ENCODE data around the gene WDR86. TPM values are rescaled to one million over a fixed set of nuclear protein-coding genes. Genes with fewer than 3 reads are reported as not detected.

Gene WDR86
- polyA plus RNA-seq, 2 of the 4 experiments (the other 2 are of a cell fraction) = 0.17 to 0.19 TPM

DNA sequence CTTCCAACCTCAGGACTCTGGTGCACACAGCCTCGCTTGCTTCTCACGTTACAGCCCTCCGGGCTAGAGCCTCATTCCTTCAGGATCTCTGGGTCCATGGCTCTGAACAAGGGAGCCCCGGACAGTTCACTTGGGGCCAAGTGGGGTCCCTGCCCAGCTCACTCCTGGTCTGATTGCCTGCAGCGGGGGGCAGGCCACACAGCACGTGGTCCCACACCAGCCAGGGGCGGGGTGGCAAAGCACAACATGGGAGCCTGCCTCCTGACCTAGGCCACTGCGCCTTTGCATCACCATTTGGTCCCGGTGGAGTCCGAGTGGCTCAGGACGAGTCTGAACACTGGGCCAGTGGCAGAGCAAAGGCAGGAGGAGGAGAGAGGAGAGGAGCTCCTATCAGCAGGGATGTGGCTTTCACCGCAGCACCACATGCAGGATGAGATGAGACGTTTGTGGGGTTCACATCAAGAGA, 43.5 kb upstream of the WDR86 start:
- ChIA-PET POLR2A (no interaction called here), CTCF (interaction anchor here (1.2 to 16.5 kb wide), 2 partner anchors 81 to 305 kb away, joined by 7 to 438 read pairs; no protein-coding TSS in a partner anchor)
- ATAC-seq (no peak), DNase-seq (ENCODE audit: low read depth in 1 of 2, low spot score in 1 of 2) (no peak), FAIRE-seq (no peak)
- H3K27ac ChIP-seq = peak overlapping the region in 1 of 2 experiments; percentile 35; a peak in 2 of 6 replicates
- H3K4me2 ChIP-seq = no peak overlapping the region
- TF ChIP-seq HOXB13 (CRISPR knock-in tag; IDR thresholded peaks at IDR 0.05; ENCODE audit: low read depth) (no peak), PHF8 (IDR thresholded peaks at IDR 0.05; ENCODE audit: borderline replicate concordance, low read depth) (no peak), NFE2L2 (conservative IDR thresholded peaks at IDR 0.05; ENCODE audit: low read length) (no peak), NPAS2 (CRISPR knock-in tag; IDR thresholded peaks at IDR 0.05; ENCODE audit: borderline replicate concordance) (no peak), HOXA7 (CRISPR knock-in tag; IDR thresholded peaks at IDR 0.05) (no peak), POLR2AphosphoS2 (conservative IDR thresholded peaks at IDR 0.05; ENCODE audit: low read length) (no peak), CBX8 (IDR thresholded peaks at IDR 0.05) (no peak), EHMT2 (IDR thresholded peaks at IDR 0.05; ENCODE audit: low read depth) (no peak)
- H3K9me3 ChIP-seq = 0 out of 3 replicates have a peak, but pooled peaks cover 4% of the 10 kb centered on the region
- H3K4me3 ChIP-seq = no peak overlapping the region
- peaks cover 4% of the 10 kb centered on the region; the same call in 2 of the 3 replicates for H3K4me1 ChIP-seq
- 89% methylated on average over 9 of the region's 13 CpGs for WGBS (ENCODE audit: missing lambda C conversion rate)

DNA sequence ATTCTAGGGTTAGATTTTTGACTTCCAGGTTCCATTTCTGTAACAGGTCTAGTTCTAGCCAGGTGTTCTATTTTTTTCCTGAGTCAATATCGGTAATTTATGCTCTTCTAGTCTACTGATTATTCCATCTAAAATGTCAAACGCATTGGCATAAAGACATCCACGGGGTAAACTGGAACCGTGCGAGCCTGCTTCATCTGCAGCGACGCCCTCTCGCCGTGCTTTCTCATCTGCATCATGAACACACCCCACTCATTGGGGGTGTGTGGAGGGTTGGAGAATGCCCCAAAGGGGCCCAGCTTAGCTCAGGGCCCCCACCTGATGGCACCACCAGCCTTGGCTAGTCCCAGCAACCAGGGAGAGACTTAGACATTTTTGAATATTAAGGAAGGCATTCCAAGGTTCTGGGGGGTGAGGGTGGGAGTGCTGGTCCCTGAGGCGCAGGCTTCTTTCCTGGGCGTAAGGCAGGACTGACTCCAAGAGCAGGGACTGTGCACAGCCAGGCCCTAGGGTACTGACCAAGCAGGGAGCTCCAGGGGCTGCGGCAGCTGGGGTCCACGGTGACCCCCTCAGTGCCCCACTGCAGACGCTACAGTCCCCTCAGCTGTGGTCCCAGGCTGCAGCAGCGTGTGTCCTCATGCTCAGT, 43.0 kb upstream of the WDR86 start:
- ChIA-PET CTCF (interaction anchor here (1.2 to 16.5 kb wide), 3 partner anchors 53 to 306 kb away, joined by 3 to 438 read pairs (median 7); no protein-coding TSS in a partner anchor), POLR2A (no interaction called here)
- FAIRE-seq = no peak
- Histone ChIP-seq H3K4me1 (peaks cover 8% of the 10 kb centered on the region; the same call in 2 of the 3 replicates), H3K4me3 (no peak overlapping the region), H3K27ac (peak overlapping the region in 1 of 2 experiments; percentile 35; a peak in 2 of 6 replicates), H3K4me2 (no peak overlapping the region), H3K9me3 (0 out of 3 replicates have a peak, but pooled peaks cover 3% of the 10 kb centered on the region)
- ATAC-seq = no peak
- TF ChIP-seq RCOR1 (IDR thresholded peaks at IDR 0.05; ENCODE audit: low read depth, low read length) = no peak
- no peak for TF ChIP-seq HEYL (CRISPR knock-in tag; IDR thresholded peaks at IDR 0.05)
- TF ChIP-seq, protein P1, sequence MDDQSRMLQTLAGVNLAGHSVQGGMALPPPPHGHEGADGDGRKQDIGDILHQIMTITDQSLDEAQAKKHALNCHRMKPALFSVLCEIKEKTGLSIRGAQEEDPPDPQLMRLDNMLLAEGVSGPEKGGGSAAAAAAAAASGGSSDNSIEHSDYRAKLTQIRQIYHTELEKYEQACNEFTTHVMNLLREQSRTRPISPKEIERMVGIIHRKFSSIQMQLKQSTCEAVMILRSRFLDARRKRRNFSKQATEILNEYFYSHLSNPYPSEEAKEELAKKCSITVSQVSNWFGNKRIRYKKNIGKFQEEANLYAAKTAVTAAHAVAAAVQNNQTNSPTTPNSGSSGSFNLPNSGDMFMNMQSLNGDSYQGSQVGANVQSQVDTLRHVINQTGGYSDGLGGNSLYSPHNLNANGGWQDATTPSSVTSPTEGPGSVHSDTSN (IDR thresholded peaks at IDR 0.05) = no peak
- TF ChIP-seq MYC (IDR thresholded peaks at IDR 0.05; ENCODE audit: borderline replicate concordance, low read length) = no peak
- TF ChIP-seq ZNF302 (CRISPR knock-in tag; IDR thresholded peaks at IDR 0.05) = no peak
- TF ChIP-seq, protein P2, sequence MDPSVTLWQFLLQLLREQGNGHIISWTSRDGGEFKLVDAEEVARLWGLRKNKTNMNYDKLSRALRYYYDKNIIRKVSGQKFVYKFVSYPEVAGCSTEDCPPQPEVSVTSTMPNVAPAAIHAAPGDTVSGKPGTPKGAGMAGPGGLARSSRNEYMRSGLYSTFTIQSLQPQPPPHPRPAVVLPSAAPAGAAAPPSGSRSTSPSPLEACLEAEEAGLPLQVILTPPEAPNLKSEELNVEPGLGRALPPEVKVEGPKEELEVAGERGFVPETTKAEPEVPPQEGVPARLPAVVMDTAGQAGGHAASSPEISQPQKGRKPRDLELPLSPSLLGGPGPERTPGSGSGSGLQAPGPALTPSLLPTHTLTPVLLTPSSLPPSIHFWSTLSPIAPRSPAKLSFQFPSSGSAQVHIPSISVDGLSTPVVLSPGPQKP (IDR thresholded peaks at IDR 0.05; ENCODE audit: low read depth, low read length) = no peak
- TF ChIP-seq, protein P3, sequence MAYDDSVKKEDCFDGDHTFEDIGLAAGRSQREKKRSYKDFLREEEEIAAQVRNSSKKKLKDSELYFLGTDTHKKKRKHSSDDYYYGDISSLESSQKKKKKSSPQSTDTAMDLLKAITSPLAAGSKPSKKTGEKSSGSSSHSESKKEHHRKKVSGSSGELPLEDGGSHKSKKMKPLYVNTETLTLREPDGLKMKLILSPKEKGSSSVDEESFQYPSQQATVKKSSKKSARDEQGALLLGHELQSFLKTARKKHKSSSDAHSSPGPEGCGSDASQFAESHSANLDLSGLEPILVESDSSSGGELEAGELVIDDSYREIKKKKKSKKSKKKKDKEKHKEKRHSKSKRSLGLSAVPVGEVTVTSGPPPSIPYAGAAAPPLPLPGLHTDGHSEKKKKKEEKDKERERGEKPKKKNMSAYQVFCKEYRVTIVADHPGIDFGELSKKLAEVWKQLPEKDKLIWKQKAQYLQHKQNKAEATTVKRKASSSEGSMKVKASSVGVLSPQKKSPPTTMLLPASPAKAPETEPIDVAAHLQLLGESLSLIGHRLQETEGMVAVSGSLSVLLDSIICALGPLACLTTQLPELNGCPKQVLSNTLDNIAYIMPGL (CRISPR knock-in tag; IDR thresholded peaks at IDR 0.05; ENCODE audit: borderline replicate concordance) = no peak
- TF ChIP-seq EHMT2 (IDR thresholded peaks at IDR 0.05; ENCODE audit: low read depth) = no peak
- TF ChIP-seq MAFK (IDR thresholded peaks at IDR 0.05; ENCODE audit: partially characterized antibody) = no peak
- TF ChIP-seq NR3C1 (IDR thresholded peaks at IDR 0.05) = no peak
- no peak for TF ChIP-seq CBX2 (IDR thresholded peaks at IDR 0.05; ENCODE audit: borderline replicate concordance, low read depth)
- TF ChIP-seq SREBF2 (IDR thresholded peaks at IDR 0.05) = no peak
- no peak for TF ChIP-seq HOXA7 (CRISPR knock-in tag; IDR thresholded peaks at IDR 0.05)
- TF ChIP-seq GATA3 (IDR thresholded peaks at IDR 0.05; ENCODE audit: borderline replicate concordance) = no peak
- TF ChIP-seq SMC3 (IDR thresholded peaks at IDR 0.05) = no peak
- TF ChIP-seq EP300 (IDR thresholded peaks at IDR 0.05) = no peak
- no peak for TF ChIP-seq CHD2 (IDR thresholded peaks at IDR 0.05; ENCODE audit: low read length, partially characterized antibody)
- no peak for DNase-seq (ENCODE audit: low read depth in 1 of 2, low spot score in 1 of 2)
- 93% methylated on average over 11 of the region's 15 CpGs for WGBS (ENCODE audit: missing lambda C conversion rate)

Data from A549 (cell line).